Measurements from ENCODE around the gene LSS. TPM values are rescaled to one million over a fixed set of nuclear protein-coding genes. Genes with fewer than 3 reads are reported as not detected.

The LSS gene
- total RNA-seq, 4 donors from 2014 or later = 53.2 to 75.2 (median 62.3) TPM

- intact Hi-C loops (cut with DNase I; ENCODE audit: low total_unique reads) (no loop called here), in situ Hi-C loops (cut with MboI; ENCODE audit: low pct_ligation_motif_present in 1 of 4, low pct_unique_long_range_greater_than_20kb in 1 of 4, low sequenced_read_pairs in 3 of 4) (no loop called here)
- H3K27ac ChIP-seq = no peak overlapping the region
- no peak overlapping the region for H3K4me3 ChIP-seq
- no peaks in the 10 kb centered on the region for H3K27me3 ChIP-seq
- TF ChIP-seq, protein P1, sequence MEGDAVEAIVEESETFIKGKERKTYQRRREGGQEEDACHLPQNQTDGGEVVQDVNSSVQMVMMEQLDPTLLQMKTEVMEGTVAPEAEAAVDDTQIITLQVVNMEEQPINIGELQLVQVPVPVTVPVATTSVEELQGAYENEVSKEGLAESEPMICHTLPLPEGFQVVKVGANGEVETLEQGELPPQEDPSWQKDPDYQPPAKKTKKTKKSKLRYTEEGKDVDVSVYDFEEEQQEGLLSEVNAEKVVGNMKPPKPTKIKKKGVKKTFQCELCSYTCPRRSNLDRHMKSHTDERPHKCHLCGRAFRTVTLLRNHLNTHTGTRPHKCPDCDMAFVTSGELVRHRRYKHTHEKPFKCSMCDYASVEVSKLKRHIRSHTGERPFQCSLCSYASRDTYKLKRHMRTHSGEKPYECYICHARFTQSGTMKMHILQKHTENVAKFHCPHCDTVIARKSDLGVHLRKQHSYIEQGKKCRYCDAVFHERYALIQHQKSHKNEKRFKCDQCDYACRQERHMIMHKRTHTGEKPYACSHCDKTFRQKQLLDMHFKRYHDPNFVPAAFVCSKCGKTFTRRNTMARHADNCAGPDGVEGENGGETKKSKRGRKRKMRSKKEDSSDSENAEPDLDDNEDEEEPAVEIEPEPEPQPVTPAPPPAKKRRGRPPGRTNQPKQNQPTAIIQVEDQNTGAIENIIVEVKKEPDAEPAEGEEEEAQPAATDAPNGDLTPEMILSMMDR (IDR thresholded peaks at IDR 0.05) = no peak
- 93% methylated on average over 17 of the region's 18 CpGs; no CpG with 5 or more reads in 1 of the 2 donors for WGBS, 2 donors (ENCODE audit: low coverage in 1 of 2)
- DNase-seq = no peak
- peaks cover 0 to 16% (median 2%) of the 10 kb centered on the region in 4 donors for H3K36me3 ChIP-seq
- H3K4me1 ChIP-seq = no peaks in the 10 kb centered on the region
- no peaks in the 10 kb centered on the region for H3K9me3 ChIP-seq
These were observed 15.7 kb downstream of the LSS start for GRCh38 chr21:46212721-46213484.

GRCh38 chr21:46211786-46212720, 16.5 kb downstream of the LSS start:
- H3K4me3 ChIP-seq = no peak overlapping the region
- H3K36me3 ChIP-seq = peaks cover 0 to 16% (median 3%) of the 10 kb centered on the region in 4 donors
- 72 to 90% methylated on average over 5 to 20 of the region's 23 CpGs for WGBS, 2 donors (ENCODE audit: low coverage in 1 of 2)
- no peak overlapping the region for H3K27ac ChIP-seq
- H3K27me3 ChIP-seq = no peaks in the 10 kb centered on the region
- intact Hi-C loops (cut with DNase I; ENCODE audit: low total_unique reads) = no loop called here
- DNase-seq = no peak
- TF ChIP-seq, protein P1 (IDR thresholded peaks at IDR 0.05) = no peak
- no peak for TF ChIP-seq POLR2A (IDR thresholded peaks at IDR 0.05)
- no peak for TF ChIP-seq EP300 (IDR thresholded peaks at IDR 0.05; ENCODE audit: low read depth)
- no peak for TF ChIP-seq POLR2AphosphoS5 (IDR thresholded peaks at IDR 0.05)
- no peaks in the 10 kb centered on the region for H3K4me1 ChIP-seq
- no peaks in the 10 kb centered on the region for H3K9me3 ChIP-seq
- in situ Hi-C loops (cut with MboI; ENCODE audit: low pct_ligation_motif_present in 1 of 4, low pct_unique_long_range_greater_than_20kb in 1 of 4, low sequenced_read_pairs in 3 of 4) = no loop called here

GRCh38 chr21:46211376-46211775, 17.2 kb downstream of the LSS start:
- Histone ChIP-seq H3K4me3 (no peak overlapping the region), H3K9me3 (no peaks in the 10 kb centered on the region), H3K27me3 (no peaks in the 10 kb centered on the region), H3K36me3 (peaks cover 0 to 19% (median 4%) of the 10 kb centered on the region in 4 donors), H3K4me1 (no peaks in the 10 kb centered on the region), H3K27ac (no peak overlapping the region)
- TF ChIP-seq, protein P1 (IDR thresholded peaks at IDR 0.05) = no peak
- no peak for TF ChIP-seq EP300 (IDR thresholded peaks at IDR 0.05; ENCODE audit: low read depth)
- no peak for TF ChIP-seq POLR2AphosphoS5 (IDR thresholded peaks at IDR 0.05)
- TF ChIP-seq POLR2A (IDR thresholded peaks at IDR 0.05) = no peak
- in situ Hi-C loops (cut with MboI; ENCODE audit: low pct_ligation_motif_present in 1 of 4, low pct_unique_long_range_greater_than_20kb in 1 of 4, low sequenced_read_pairs in 3 of 4) = no loop called here
- no peak for DNase-seq
- WGBS, 2 donors (ENCODE audit: low coverage in 1 of 2) = 92% methylated on average over 7 of the region's 7 CpGs; no CpG with 5 or more reads in 1 of the 2 donors
- intact Hi-C loops (cut with DNase I; ENCODE audit: low total_unique reads) = no loop called here

All from transverse colon (tissue), 4 donors.